Neuronal stem cell (in vitro differentiated cells): ENCODE measurements around the gene STK38L.

Experiments
- DNase-seq: peaks from one replicate; pipeline ENCODE4 v3.0.0-alpha.2; 2013; ENCODE audit warnings: low spot score
- H2AFZ ChIP-seq: one replicate; pipeline ENCODE4 v1.6.1; 2013; ENCODE audit warnings: mild to moderate bottlenecking, low read length, inconsistent platforms
- H2AK5ac ChIP-seq: 2 replicates; pipeline ENCODE4 v1.6.1; 2013; ENCODE audit warnings: low read depth, mild to moderate bottlenecking, inconsistent platforms, low read length, moderate library complexity, mixed read lengths
- H2BK120ac ChIP-seq: 2 replicates; pipeline ENCODE4 v1.6.1; 2013; ENCODE audit warnings: low read depth, mild to moderate bottlenecking, inconsistent platforms, low read length, moderate library complexity, mixed read lengths
- H2BK12ac ChIP-seq: one replicate; pipeline ENCODE4 v1.6.1; 2013; ENCODE audit warnings: low read length, inconsistent platforms
- H2BK15ac ChIP-seq: 2 replicates; pipeline ENCODE4 v1.6.1; 2013; ENCODE audit warnings: mild to moderate bottlenecking, low read length, inconsistent platforms, mixed read lengths
- H2BK5ac ChIP-seq: one replicate; pipeline ENCODE4 v1.6.1; 2013; ENCODE audit warnings: inconsistent platforms, mild to moderate bottlenecking, low read length, moderate library complexity
- H3K14ac ChIP-seq: one replicate; pipeline ENCODE4 v1.6.1; 2013; ENCODE audit warnings: low read length, inconsistent platforms
- H3K18ac ChIP-seq: 2 replicates; pipeline ENCODE4 v1.6.1; 2013; ENCODE audit warnings: low read length, inconsistent platforms
- H3K23ac ChIP-seq: 2 replicates; pipeline ENCODE4 v1.6.1; 2013; ENCODE audit warnings: low read depth, mild to moderate bottlenecking, mixed read lengths, low read length, inconsistent platforms; ENCODE audit not compliant: poor library complexity
- H3K27ac ChIP-seq: replicated peaks from 3 replicates; pipeline ENCODE4 v1.5.1; 2013; ENCODE audit warnings: low read length, inconsistent platforms
- H3K27me3 ChIP-seq, 3 experiments: 2 replicates each; pipeline ENCODE4 v1.6.1; 2013; ENCODE audit warnings: low read length in 3 of 3, mild to moderate bottlenecking in 2 of 3, inconsistent platforms in 1 of 3, low read depth in 1 of 3, mixed read lengths in 1 of 3, moderate library complexity in 1 of 3; ENCODE audit not compliant: control insufficient read depth in 3 of 3, insufficient read depth in 3 of 3
- H3K36me3 ChIP-seq, 2 donors: replicated peaks in 1 of 2; 2 replicates each; pipeline ENCODE4 v1.6.1; 2013; ENCODE audit warnings: low read length in 2 of 2; ENCODE audit not compliant: control insufficient read depth in 2 of 2, insufficient read depth in 2 of 2
- H3K4ac ChIP-seq: 2 replicates; pipeline ENCODE4 v1.6.1; 2013; ENCODE audit warnings: inconsistent platforms, mild to moderate bottlenecking, low read length, moderate library complexity
- H3K4me1 ChIP-seq, 2 donors: 1 replicate in 1 of 2; 2 replicates in 1 of 2; pipeline ENCODE4 v1.6.1; 2013; ENCODE audit warnings: low read length in 2 of 2, low read depth in 1 of 2; ENCODE audit not compliant: control insufficient read depth in 2 of 2, insufficient read depth in 1 of 2
- H3K4me2 ChIP-seq: one replicate; pipeline ENCODE4 v1.6.1; 2013; ENCODE audit warnings: mild to moderate bottlenecking, low read length, inconsistent platforms; ENCODE audit not compliant: insufficient read depth, poor library complexity, severe bottlenecking
- H3K4me3 ChIP-seq, 2 donors: 2 replicates each; pipeline ENCODE4 v1.5.1; 2013; ENCODE audit warnings: low read length in 2 of 2, mild to moderate bottlenecking in 2 of 2, inconsistent platforms in 1 of 2, moderate library complexity in 1 of 2
- H3K79me1 ChIP-seq: one replicate; pipeline ENCODE4 v1.6.1; 2013; ENCODE audit warnings: low read depth, mild to moderate bottlenecking, inconsistent platforms, low read length, moderate library complexity
- H3K9ac ChIP-seq: one replicate; pipeline ENCODE4 v1.6.1; 2013; ENCODE audit warnings: mild to moderate bottlenecking, low read depth, low read length, inconsistent platforms; ENCODE audit not compliant: poor library complexity
- H3K9me3 ChIP-seq, 2 donors: replicated peaks in 1 of 2; 2 replicates each; pipeline versions ENCODE3 to v1.6.1; 2013; ENCODE audit warnings: low read length in 2 of 2, mild to moderate bottlenecking in 2 of 2, inconsistent platforms in 1 of 2, low read depth in 1 of 2, mixed read lengths in 1 of 2, moderate library complexity in 1 of 2; ENCODE audit not compliant: control insufficient read depth in 2 of 2, insufficient read depth in 1 of 2
- H4K8ac ChIP-seq: one replicate; pipeline ENCODE4 v1.6.1; 2013; ENCODE audit warnings: low read depth, mild to moderate bottlenecking, inconsistent platforms, low read length, moderate library complexity
- H4K91ac ChIP-seq: one replicate; pipeline ENCODE4 v1.6.1; 2013; ENCODE audit warnings: low read length, low read depth, mild to moderate bottlenecking, inconsistent platforms; ENCODE audit not compliant: poor library complexity
- WGBS, 2 donors: extraction: QIAGEN DNeasy Blood & Tissue Kit; methylation state at CpG; one replicate each; pipeline ENCODE4 v1.1.7; 2013; ENCODE audit warnings: missing lambda C conversion rate in 2 of 2, mixed read lengths in 1 of 2; ENCODE audit not compliant: insufficient read length in 2 of 2, insufficient replicate concordance in 1 of 2; ENCODE audit errors: extremely low coverage in 2 of 2; 5-methylcytosine and 5-hydroxymethylcytosine counted together

Gene STK38L

GRCh38 chr12:27303139-27304111 lies 59.3 kb downstream of the STK38L start:
- H3K4me3 ChIP-seq = no peak overlapping the region
- H3K18ac ChIP-seq = no peak overlapping the region
- H2BK120ac ChIP-seq = no peak overlapping the region
- DNase-seq = no peak
- WGBS, 2 donors = 100% methylated on average over 2 of the region's 3 CpGs
- no peak overlapping the region for H3K4me2 ChIP-seq
- H3K27ac ChIP-seq = peak overlapping the region; percentile 20
- H3K23ac ChIP-seq = no peak overlapping the region
- H2BK15ac ChIP-seq = no peak overlapping the region
- H2AFZ ChIP-seq = no peak overlapping the region
- H4K8ac ChIP-seq = no peak overlapping the region
- no peak overlapping the region for H3K4ac ChIP-seq
- no peaks in the 10 kb centered on the region for H3K79me1 ChIP-seq
- no peaks in the 10 kb centered on the region for H3K4me1 ChIP-seq
- no peak overlapping the region for H2BK12ac ChIP-seq
- no peak overlapping the region for H3K9ac ChIP-seq
- no peak overlapping the region for H2AK5ac ChIP-seq
- H4K91ac ChIP-seq = no peak overlapping the region
- H3K27me3 ChIP-seq = no peaks in the 10 kb centered on the region
- H2BK5ac ChIP-seq = no peak overlapping the region
- H3K14ac ChIP-seq = no peak overlapping the region
- H3K36me3 ChIP-seq = peaks cover 0 to 87% of the 10 kb centered on the region in 2 donors
- H3K9me3 ChIP-seq = peaks cover 0 to 22% of the 10 kb centered on the region in 2 donors

- peaks cover 4 to 83% of the 10 kb centered on the region in 2 donors for H3K36me3 ChIP-seq
- no peak overlapping the region for H3K9ac ChIP-seq
- no peak overlapping the region for H3K27ac ChIP-seq
These were observed 60.8 kb downstream of the STK38L start for GRCh38 chr12:27304856-27305255.

GRCh38 chr12:27305673-27306456 lies 61.8 kb downstream of the STK38L start:
- H3K36me3 ChIP-seq = peaks cover 4 to 83% of the 10 kb centered on the region in 2 donors
- H3K14ac ChIP-seq = no peak overlapping the region
- H3K9me3 ChIP-seq = no peaks in the 10 kb centered on the region
- H3K79me1 ChIP-seq = no peaks in the 10 kb centered on the region
- H3K27ac ChIP-seq = no peak overlapping the region
- H3K27me3 ChIP-seq = no peaks in the 10 kb centered on the region
- no peak overlapping the region for H2AK5ac ChIP-seq
- WGBS, 2 donors = no CpG with 5 or more reads among the region's 1 CpG
- no peak overlapping the region for H2BK5ac ChIP-seq
- no peak overlapping the region for H3K4ac ChIP-seq
- H3K18ac ChIP-seq = no peak overlapping the region
- H3K4me2 ChIP-seq = no peak overlapping the region
- no peak overlapping the region for H2BK15ac ChIP-seq
- no peaks in the 10 kb centered on the region for H3K4me1 ChIP-seq
- no peak overlapping the region for H3K9ac ChIP-seq
- no peak overlapping the region for H3K23ac ChIP-seq
- no peak overlapping the region for H2AFZ ChIP-seq
- no peak overlapping the region for H4K8ac ChIP-seq
- no peak for DNase-seq
- H2BK120ac ChIP-seq = no peak overlapping the region
- H4K91ac ChIP-seq = no peak overlapping the region
- H3K4me3 ChIP-seq = no peak overlapping the region
- no peak overlapping the region for H2BK12ac ChIP-seq

More at GRCh38 chr12:27304856-27305255, 60.8 kb downstream of the STK38L start:
- Histone ChIP-seq H3K9me3 (peaks cover 0 to 8% of the 10 kb centered on the region in 2 donors), H4K8ac (no peak overlapping the region), H2BK15ac (no peak overlapping the region), H3K79me1 (no peaks in the 10 kb centered on the region), H3K4me3 (no peak overlapping the region), H2AFZ (no peak overlapping the region), H3K4ac (no peak overlapping the region), H3K4me2 (no peak overlapping the region), H3K4me1 (no peaks in the 10 kb centered on the region), H2BK5ac (no peak overlapping the region), H2BK12ac (no peak overlapping the region), H2AK5ac (no peak overlapping the region), H3K14ac (no peak overlapping the region), H4K91ac (no peak overlapping the region), H3K23ac (no peak overlapping the region), H2BK120ac (no peak overlapping the region), H3K27me3 (no peaks in the 10 kb centered on the region), H3K18ac (no peak overlapping the region)
- no CpG with 5 or more reads among the region's 1 CpG for WGBS, 2 donors
- DNase-seq = no peak
